ENCODE data around the gene FGF1. TPM values are rescaled to one million over a fixed set of nuclear protein-coding genes. Genes with fewer than 3 reads are reported as not detected.
A peak's percentile ranks its signal among the peaks of the same experiment; 100 is the strongest.

The FGF1 gene
- total RNA-seq, 1 donor from 2014 or later: 1.8 TPM

GRCh38 chr5:142568283-142568995 lies 117.5 kb downstream of the FGF1 start:
- ATAC-seq: no peak
- H3K27ac ChIP-seq: no peak overlapping the region
- no peaks in the 10 kb centered on the region for H3K36me3 ChIP-seq
- no peak overlapping the region for H3K4me3 ChIP-seq
- H3K9me3 ChIP-seq: no peaks in the 10 kb centered on the region
- H3K4me1 ChIP-seq: no peaks in the 10 kb centered on the region
- TF ChIP-seq, protein P1, sequence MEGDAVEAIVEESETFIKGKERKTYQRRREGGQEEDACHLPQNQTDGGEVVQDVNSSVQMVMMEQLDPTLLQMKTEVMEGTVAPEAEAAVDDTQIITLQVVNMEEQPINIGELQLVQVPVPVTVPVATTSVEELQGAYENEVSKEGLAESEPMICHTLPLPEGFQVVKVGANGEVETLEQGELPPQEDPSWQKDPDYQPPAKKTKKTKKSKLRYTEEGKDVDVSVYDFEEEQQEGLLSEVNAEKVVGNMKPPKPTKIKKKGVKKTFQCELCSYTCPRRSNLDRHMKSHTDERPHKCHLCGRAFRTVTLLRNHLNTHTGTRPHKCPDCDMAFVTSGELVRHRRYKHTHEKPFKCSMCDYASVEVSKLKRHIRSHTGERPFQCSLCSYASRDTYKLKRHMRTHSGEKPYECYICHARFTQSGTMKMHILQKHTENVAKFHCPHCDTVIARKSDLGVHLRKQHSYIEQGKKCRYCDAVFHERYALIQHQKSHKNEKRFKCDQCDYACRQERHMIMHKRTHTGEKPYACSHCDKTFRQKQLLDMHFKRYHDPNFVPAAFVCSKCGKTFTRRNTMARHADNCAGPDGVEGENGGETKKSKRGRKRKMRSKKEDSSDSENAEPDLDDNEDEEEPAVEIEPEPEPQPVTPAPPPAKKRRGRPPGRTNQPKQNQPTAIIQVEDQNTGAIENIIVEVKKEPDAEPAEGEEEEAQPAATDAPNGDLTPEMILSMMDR (IDR thresholded peaks at IDR 0.05): no peak
- H3K27me3 ChIP-seq: no peaks in the 10 kb centered on the region
- intact Hi-C loops (cut with DNase I): no loop called here
- DNase-seq: no peak

GRCh38 chr5:142561486-142562097 lies 124.3 kb downstream of the FGF1 start:
- DNase-seq (no peak), ATAC-seq (no peak)
- H3K9me3 ChIP-seq: no peaks in the 10 kb centered on the region
- no peak overlapping the region for H3K27ac ChIP-seq
- H3K4me3 ChIP-seq: no peak overlapping the region
- H3K4me1 ChIP-seq: no peaks in the 10 kb centered on the region
- TF ChIP-seq, protein P1 (IDR thresholded peaks at IDR 0.05): no peak
- H3K36me3 ChIP-seq: no peaks in the 10 kb centered on the region
- intact Hi-C loops (cut with DNase I): no loop called here
- no peaks in the 10 kb centered on the region for H3K27me3 ChIP-seq

- Histone ChIP-seq H3K9me3 (no peaks in the 10 kb centered on the region), H3K27ac (no peak overlapping the region), H3K4me3 (no peak overlapping the region), H3K36me3 (no peaks in the 10 kb centered on the region), H3K27me3 (no peaks in the 10 kb centered on the region), H3K4me1 (no peaks in the 10 kb centered on the region)
- intact Hi-C loops (cut with DNase I): no loop called here
- TF ChIP-seq, protein P1 (IDR thresholded peaks at IDR 0.05): no peak
- ATAC-seq: no peak
- no peak for DNase-seq
These were observed 124.9 kb downstream of the FGF1 start for GRCh38 chr5:142561029-142561428.

DNA sequence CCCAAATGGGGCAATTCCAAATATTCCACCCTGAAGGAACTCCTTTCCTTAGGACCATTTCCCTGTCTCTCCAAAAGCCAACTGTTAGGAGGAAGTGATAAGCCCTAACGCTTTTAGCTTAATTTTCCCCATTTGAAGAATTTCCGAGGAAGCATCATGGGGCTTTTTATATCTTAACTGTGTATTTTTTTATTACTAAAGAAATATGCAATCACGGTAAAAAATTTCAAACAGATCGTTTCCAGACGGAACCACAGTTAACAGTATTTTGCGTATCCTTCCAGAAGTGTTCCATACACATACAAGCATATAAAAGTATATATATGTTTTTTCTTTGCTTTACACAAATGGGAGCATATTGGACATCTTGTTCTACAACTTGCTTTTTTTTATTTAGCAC lies 133.8 kb downstream of the FGF1 start:
- Histone ChIP-seq H3K27me3 (peaks cover 7% of the 10 kb centered on the region), H3K36me3 (no peaks in the 10 kb centered on the region), H3K9me3 (no peaks in the 10 kb centered on the region), H3K4me1 (peaks cover 11% of the 10 kb centered on the region), H3K4me3 (peak overlapping the region; percentile 27), H3K27ac (no peak overlapping the region)
- TF ChIP-seq, protein P1 (IDR thresholded peaks at IDR 0.05): no peak
- intact Hi-C loops (cut with DNase I): no loop called here
- DNase-seq (no peak), ATAC-seq (no peak)

GRCh38 chr5:142551338-142552067 lies 134.4 kb downstream of the FGF1 start:
- H3K4me1 ChIP-seq: peaks cover 11% of the 10 kb centered on the region
- peak overlapping the region; percentile 27 for H3K4me3 ChIP-seq
- intact Hi-C loops (cut with DNase I): no loop called here
- H3K27me3 ChIP-seq: peaks cover 7% of the 10 kb centered on the region
- ATAC-seq: peak; percentile 20
- no peaks in the 10 kb centered on the region for H3K9me3 ChIP-seq
- TF ChIP-seq, protein P1 (IDR thresholded peaks at IDR 0.05): no peak
- H3K27ac ChIP-seq: no peak overlapping the region
- no peaks in the 10 kb centered on the region for H3K36me3 ChIP-seq
- no peak for DNase-seq
